ENCODE data around the gene PYHIN1. TPM values are rescaled to one million over a fixed set of nuclear protein-coding genes. Genes with fewer than 3 reads are reported as not detected.

Gene PYHIN1
- total RNA-seq, 1 experiment from 2014 or later = not detected

GRCh38 chr1:158933621-158934020 lies 2.3 kb downstream of the PYHIN1 start:
- CTCF ChIA-PET = no interaction called here
- Mint-ChIP-seq H3K4me3 (ENCODE audit: low read depth, unreplicated experiment) (no peak overlapping the region), H3K36me3 (ENCODE audit: insufficient read depth, unreplicated experiment) (no peaks in the 10 kb centered on the region), H3K27me3 (ENCODE audit: unreplicated experiment) (no peaks in the 10 kb centered on the region), H3K9me3 (ENCODE audit: low read depth, unreplicated experiment) (peaks cover 2% of the 10 kb centered on the region), H3K27ac (ENCODE audit: unreplicated experiment) (no peak overlapping the region), H3K4me1 (ENCODE audit: low read depth, unreplicated experiment) (no peaks in the 10 kb centered on the region)
- intact Hi-C loops (cut with micrococcal nuclease; ENCODE audit: unreplicated experiment) = no loop called here
- no peak for DNase-seq
- BruUV-seq (replicated peaks) = no TSS peak
- TF ChIP-seq CTCF (IDR thresholded peaks at IDR 0.05; ENCODE audit: unreplicated experiment) = no peak

GRCh38 chr1:158939180-158939579 lies 7.8 kb downstream of the PYHIN1 start:
- Mint-ChIP-seq H3K36me3 (ENCODE audit: insufficient read depth, unreplicated experiment) (no peaks in the 10 kb centered on the region), H3K4me3 (ENCODE audit: low read depth, unreplicated experiment) (no peak overlapping the region), H3K9me3 (ENCODE audit: low read depth, unreplicated experiment) (peaks cover 12% of the 10 kb centered on the region), H3K4me1 (ENCODE audit: low read depth, unreplicated experiment) (no peaks in the 10 kb centered on the region), H3K27me3 (ENCODE audit: unreplicated experiment) (no peaks in the 10 kb centered on the region), H3K27ac (ENCODE audit: unreplicated experiment) (no peak overlapping the region)
- BruUV-seq (replicated peaks) = no TSS peak
- no peak for TF ChIP-seq CTCF (IDR thresholded peaks at IDR 0.05; ENCODE audit: unreplicated experiment)
- DNase-seq = no peak
- CTCF ChIA-PET = no interaction called here
- intact Hi-C loops (cut with micrococcal nuclease; ENCODE audit: unreplicated experiment) = no loop called here

- TF ChIP-seq CTCF (IDR thresholded peaks at IDR 0.05; ENCODE audit: unreplicated experiment) = no peak
- CTCF ChIA-PET = no interaction called here
- Mint-ChIP-seq H3K27me3 (ENCODE audit: unreplicated experiment) (no peaks in the 10 kb centered on the region), H3K9me3 (ENCODE audit: low read depth, unreplicated experiment) (peaks cover 12% of the 10 kb centered on the region), H3K36me3 (ENCODE audit: insufficient read depth, unreplicated experiment) (no peaks in the 10 kb centered on the region), H3K4me1 (ENCODE audit: low read depth, unreplicated experiment) (no peaks in the 10 kb centered on the region), H3K4me3 (ENCODE audit: low read depth, unreplicated experiment) (no peak overlapping the region), H3K27ac (ENCODE audit: unreplicated experiment) (no peak overlapping the region)
- BruUV-seq (replicated peaks) = no TSS peak
- no peak for DNase-seq
- intact Hi-C loops (cut with micrococcal nuclease; ENCODE audit: unreplicated experiment) = no loop called here
Observed at GRCh38 chr1:158941317-158941716, 10.0 kb downstream of the PYHIN1 start.

- TF ChIP-seq CTCF (IDR thresholded peaks at IDR 0.05; ENCODE audit: unreplicated experiment) = no peak
- Mint-ChIP-seq H3K9me3 (ENCODE audit: low read depth, unreplicated experiment) (peaks cover 12% of the 10 kb centered on the region), H3K4me1 (ENCODE audit: low read depth, unreplicated experiment) (no peaks in the 10 kb centered on the region), H3K4me3 (ENCODE audit: low read depth, unreplicated experiment) (no peak overlapping the region), H3K36me3 (ENCODE audit: insufficient read depth, unreplicated experiment) (no peaks in the 10 kb centered on the region), H3K27ac (ENCODE audit: unreplicated experiment) (no peak overlapping the region), H3K27me3 (ENCODE audit: unreplicated experiment) (no peaks in the 10 kb centered on the region)
- intact Hi-C loops (cut with micrococcal nuclease; ENCODE audit: unreplicated experiment) = no loop called here
- CTCF ChIA-PET = no interaction called here
- DNase-seq = no peak
- no TSS peak for BruUV-seq (replicated peaks)
Observed at GRCh38 chr1:158942490-158942889, 11.1 kb downstream of the PYHIN1 start.

GRCh38 chr1:158943059-158943458 lies 11.7 kb downstream of the PYHIN1 start:
- no peak overlapping the region for H3K27ac Mint-ChIP-seq (ENCODE audit: unreplicated experiment)
- no peak overlapping the region for H3K4me3 Mint-ChIP-seq (ENCODE audit: low read depth, unreplicated experiment)
- H3K4me1 Mint-ChIP-seq (ENCODE audit: low read depth, unreplicated experiment) = no peaks in the 10 kb centered on the region
- CTCF ChIA-PET = no interaction called here
- no peak for DNase-seq
- BruUV-seq (replicated peaks) = no TSS peak
- intact Hi-C loops (cut with micrococcal nuclease; ENCODE audit: unreplicated experiment) = no loop called here
- H3K27me3 Mint-ChIP-seq (ENCODE audit: unreplicated experiment) = no peaks in the 10 kb centered on the region
- no peaks in the 10 kb centered on the region for H3K36me3 Mint-ChIP-seq (ENCODE audit: insufficient read depth, unreplicated experiment)
- H3K9me3 Mint-ChIP-seq (ENCODE audit: low read depth, unreplicated experiment) = peaks cover 12% of the 10 kb centered on the region
- no peak for TF ChIP-seq CTCF (IDR thresholded peaks at IDR 0.05; ENCODE audit: unreplicated experiment)
